ENCODE data around the gene LYRM9.

DNA sequence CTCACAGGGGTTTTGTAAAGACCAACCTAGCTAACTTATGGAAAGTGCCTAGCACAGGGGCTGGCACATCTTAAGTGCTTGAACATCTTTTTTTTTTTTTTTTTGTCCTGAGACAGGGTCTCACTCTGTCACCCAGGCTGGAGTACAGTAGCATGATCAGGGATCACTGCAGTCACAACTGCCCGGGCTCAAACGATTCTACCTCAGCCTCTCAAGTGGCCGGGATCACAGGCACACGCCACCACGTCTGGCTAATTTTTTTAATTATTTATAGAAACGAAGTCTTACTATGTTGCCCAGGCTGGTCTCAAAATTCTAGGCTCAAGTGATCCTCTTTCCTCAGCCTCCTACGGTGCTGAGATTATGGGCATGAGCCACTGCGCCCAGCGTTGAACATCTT, 1.3 kb downstream of the LYRM9 start:
- no peak for TF ChIP-seq POLR2AphosphoS5 (IDR thresholded peaks at IDR 0.05; ENCODE audit: low read depth, low read length)
- no peak for TF ChIP-seq TAF1 (IDR thresholded peaks at IDR 0.05; ENCODE audit: borderline replicate concordance, low read depth, low read length)
